ENCODE results near the gene ABLIM1. TPM values are rescaled to one million over a fixed set of nuclear protein-coding genes. Genes with fewer than 3 reads are reported as not detected.

ABLIM1 gene
- total RNA-seq, 4 donors from 2014 or later: 193 to 248 (median 208) TPM

GRCh38 chr10:114502074-114502473, 156.0 kb downstream of the ABLIM1 start:
- TF ChIP-seq CTCF (IDR thresholded peaks at IDR 0.05; ENCODE audit: low read depth): no peak

- no peak for TF ChIP-seq CTCF (IDR thresholded peaks at IDR 0.05; ENCODE audit: low read depth)
These were observed 156.4 kb downstream of the ABLIM1 start for GRCh38 chr10:114501650-114502049.

- no peak for TF ChIP-seq CTCF (IDR thresholded peaks at IDR 0.05; ENCODE audit: low read depth)
These were observed 157.4 kb downstream of the ABLIM1 start for GRCh38 chr10:114500643-114501042.

- TF ChIP-seq CTCF (IDR thresholded peaks at IDR 0.05; ENCODE audit: low read depth): no peak
These were observed 158.4 kb downstream of the ABLIM1 start for GRCh38 chr10:114499630-114500190.

- no peak for TF ChIP-seq CTCF (IDR thresholded peaks at IDR 0.05; ENCODE audit: low read depth)
These were observed 159.0 kb downstream of the ABLIM1 start for GRCh38 chr10:114499116-114499515.

GRCh38 chr10:114498413-114499111, 159.5 kb downstream of the ABLIM1 start:
- no peak for TF ChIP-seq CTCF (IDR thresholded peaks at IDR 0.05; ENCODE audit: low read depth)

- TF ChIP-seq CTCF (IDR thresholded peaks at IDR 0.05; ENCODE audit: low read depth): no peak
These were observed 162.8 kb downstream of the ABLIM1 start for GRCh38 chr10:114495303-114495702.

Data from subcutaneous adipose tissue (tissue), 4 donors.